Endothelial cell of umbilical vein (primary cell): ENCODE measurements around the gene SULT1C4. TPM values are rescaled to one million over a fixed set of nuclear protein-coding genes. Genes with fewer than 3 reads are reported as not detected.

Source experiments
- BruUV-seq: library from RNA; stranded (reverse); fragments of 400-500 nt; replicated peaks from 2 replicates; lab custom pipeline; 2021; lab: Mats Ljungman, UMichigan
- CTCF ChIA-PET: fragments of 300-600, 350-600 bp; sonication (Branson Sonifier 250); formaldehyde crosslinking; loops from one replicate; lab custom pipeline; 2021; ENCODE audit warnings: antibody characterized with exemption, inconsistent platforms; lab: Charles Lee
- POLR2A ChIA-PET: fragments of 300-600, 350-600 bp; sonication (Branson Sonifier 250); formaldehyde crosslinking; loops from one replicate; lab custom pipeline; 2021; ENCODE audit warnings: antibody characterized with exemption, inconsistent platforms; lab: Charles Lee
- DNase-seq: peaks from one replicate; pipeline ENCODE4 v3.0.0-alpha.2; 2011; ENCODE audit warnings: low read depth, low spot score
- FAIRE-seq: peaks from 2 replicates; lab custom pipeline; 2011; peaks lifted over from hg19 to GRCh38; lab: Jason Lieb, UNC
- H2AFZ ChIP-seq: 2 replicates; pipeline ENCODE4 v1.6.0; 2012; ENCODE audit warnings: low read depth, low read length, control low read depth, inconsistent platforms
- H3K27ac ChIP-seq: 2 replicates; pipeline ENCODE4 v1.5.1; 2011; ENCODE audit warnings: low read depth, mild to moderate bottlenecking, control low read depth, low read length, moderate library complexity; ENCODE audit not compliant: insufficient read depth
- H3K27me3 ChIP-seq, 2 experiments: 2 replicates each; pipeline versions ENCODE4 v1.6.0 to v1.6.1; 2011; ENCODE audit warnings: low read length in 2 of 2, mixed read lengths in 1 of 2; ENCODE audit not compliant: control insufficient read depth in 2 of 2, insufficient read depth in 2 of 2
- H3K36me3 ChIP-seq, 2 experiments: 2 replicates in 1 of 2; 3 replicates in 1 of 2; pipeline ENCODE4 v1.5.1; 2011; ENCODE audit warnings: low read length in 2 of 2, mild to moderate bottlenecking in 1 of 2, moderate library complexity in 1 of 2; ENCODE audit not compliant: control insufficient read depth in 2 of 2, insufficient read depth in 2 of 2; ENCODE audit errors: extremely low read depth in 1 of 2
- H3K4me1 ChIP-seq: 3 replicates; pipeline ENCODE4 v1.5.1; 2011; ENCODE audit warnings: mild to moderate bottlenecking, low read length; ENCODE audit not compliant: control insufficient read depth, insufficient read depth; ENCODE audit errors: extremely low read depth
- H3K4me2 ChIP-seq: 2 replicates; pipeline ENCODE4 v1.6.1; 2011; ENCODE audit warnings: low read length, control low read depth, mixed read lengths; ENCODE audit not compliant: insufficient read depth
- H3K4me3 ChIP-seq, 3 experiments: fragments of 200-600 bp in 1 of 3; sonication (generic), shearing (Covaris generic) in 1 of 3; replicated peaks in 1 of 3; 2 replicates each; pipeline ENCODE4 v1.5.1; 2011 to 2016; ENCODE audit warnings: control low read depth in 3 of 3, low read length in 3 of 3, mild to moderate bottlenecking in 2 of 3, inconsistent platforms in 1 of 3, low read depth in 1 of 3, moderate library complexity in 1 of 3; ENCODE audit not compliant: insufficient read depth in 1 of 3
- H3K79me2 ChIP-seq: 2 replicates; pipeline ENCODE4 v1.6.0; 2012; ENCODE audit warnings: low read length, inconsistent platforms; ENCODE audit not compliant: control insufficient read depth, insufficient read depth
- H3K9ac ChIP-seq: replicated peaks from 2 replicates; pipeline ENCODE3; 2011; ENCODE audit warnings: low read length, control low read depth; ENCODE audit not compliant: insufficient read depth; ENCODE audit errors: extremely low read depth
- H3K9me1 ChIP-seq: replicated peaks from 3 replicates; pipeline ENCODE4 v1.6.0; 2011; ENCODE audit warnings: mild to moderate bottlenecking, low read length; ENCODE audit not compliant: control insufficient read depth, insufficient read depth; ENCODE audit errors: extremely low read depth
- H3K9me3 ChIP-seq: replicated peaks from 2 replicates; pipeline ENCODE4 v1.5.1; 2012; ENCODE audit warnings: low read length, inconsistent platforms; ENCODE audit not compliant: control insufficient read depth, insufficient read depth
- H4K20me1 ChIP-seq: replicated peaks from 2 replicates; pipeline ENCODE3; 2011; ENCODE audit warnings: mild to moderate bottlenecking, low read length; ENCODE audit not compliant: control insufficient read depth, insufficient read depth; ENCODE audit errors: extremely low read depth
- CTCF ChIP-seq, 2 donors: IDR thresholded peaks; 1 replicate in 1 of 2; 2 replicates in 1 of 2; pipeline ENCODE4 v1.5.1; 2011; ENCODE audit warnings: low read length in 2 of 2, mild to moderate bottlenecking in 2 of 2, moderate library complexity in 2 of 2, control low read depth in 1 of 2, inconsistent platforms in 1 of 2, low read depth in 1 of 2; ENCODE audit not compliant: insufficient read depth in 1 of 2; ENCODE audit errors: extremely low read depth in 1 of 2
- EZH2 ChIP-seq: IDR thresholded peaks from 2 replicates; pipeline ENCODE4 v1.6.1; 2012; ENCODE audit warnings: borderline replicate concordance, low read depth, mild to moderate bottlenecking, moderate library complexity, low read length, inconsistent platforms; ENCODE audit not compliant: severe bottlenecking
- FOS ChIP-seq: IDR thresholded peaks from 2 replicates; pipeline ENCODE4 v1.6.1; 2011; ENCODE audit warnings: mild to moderate bottlenecking, low read length, moderate library complexity, borderline replicate concordance; ENCODE audit not compliant: insufficient read depth
- GATA2 ChIP-seq: IDR thresholded peaks from 2 replicates; pipeline ENCODE4 v1.7.0; 2011; ENCODE audit warnings: low read depth, mild to moderate bottlenecking, moderate library complexity, mixed read lengths, low read length; ENCODE audit not compliant: insufficient read length, insufficient read depth
- JUN ChIP-seq: IDR thresholded peaks from 2 replicates; pipeline ENCODE4 v1.6.1; 2011; ENCODE audit warnings: borderline replicate concordance, low read depth; ENCODE audit not compliant: insufficient read length, insufficient read depth
- MYC ChIP-seq: IDR thresholded peaks from one replicate; pipeline ENCODE4 v1.6.1; 2011; ENCODE audit warnings: mild to moderate bottlenecking, low read depth, low read length
- POLR2A ChIP-seq: IDR thresholded peaks from 2 replicates; pipeline ENCODE4 v1.6.1; 2012; ENCODE audit warnings: low read depth, mild to moderate bottlenecking, control low read depth, low read length
- POLR2AphosphoS5 ChIP-seq: IDR thresholded peaks from 2 replicates; pipeline ENCODE4 v1.6.1; 2012; ENCODE audit warnings: low read depth, mild to moderate bottlenecking, control low read depth, low read length, moderate library complexity; ENCODE audit not compliant: insufficient read depth
- dilution Hi-C: fragments of 300-500 bp; cut with MboI; formaldehyde crosslinking; loops from one replicate; pipeline ENCODE4 v1.15.0; 2019; ENCODE audit warnings: low sequenced_read_pairs; ENCODE audit not compliant: extremely low pct_ligation_motif_present
- intact Hi-C: fragments of 100-400 bp; cut with micrococcal nuclease; formaldehyde crosslinking; loops from one replicate; pipeline ENCODE4 v1.10.0; 2022
- polyA plus RNA-seq, 4 experiments: library from polyadenylated mRNA; depleted of rRNA in 3 of 4; stranded (reverse) in 3 of 4; unstranded in 1 of 4; fragments of >200 nt; gene quantifications; 2 replicates each; pipeline versions ENCODE4 v1.2.1 to v1.2.3, GENCODE V29; 2011 to 2012; ENCODE audit warnings: missing spikeins in 1 of 4
- total RNA-seq: library from RNA; stranded (reverse); gene quantifications from 2 replicates; pipeline ENCODE4 v1.2.3, GENCODE V29; 2021
- TF ChIP-seq, protein P1 (sequence below): IDR thresholded peaks from 2 replicates; pipeline ENCODE4 v1.6.1; 2011; ENCODE audit not compliant: insufficient read depth, insufficient read length

The SULT1C4 gene
- total and polyA plus RNA-seq, 2 donors (not counting 3 experiments of a cell fraction or from before 2014, with no cell fraction given): 17.2 to 29.3 TPM

GRCh38 chr2:108364676-108365297, 13.0 kb upstream of the SULT1C4 start:
- H3K9me1 ChIP-seq: no peaks in the 10 kb centered on the region
- FAIRE-seq: no peak
- CTCF ChIA-PET: no interaction called here
- no peaks in the 10 kb centered on the region for H3K79me2 ChIP-seq
- POLR2A ChIA-PET: no interaction called here
- no peaks in the 10 kb centered on the region for H4K20me1 ChIP-seq
- peaks cover 0 to 2% of the 10 kb centered on the region in 2 experiments for H3K27me3 ChIP-seq
- H3K9ac ChIP-seq: no peak overlapping the region
- H3K4me3 ChIP-seq: no peak overlapping the region
- dilution Hi-C loops (no loop called here), intact Hi-C loops (loop anchor here (5.0 kb wide), 1 partner anchor 168 kb away; the partner anchor contains the start of gene LIMS1)
- peaks cover 18% of the 10 kb centered on the region for H3K4me1 ChIP-seq
- no peak overlapping the region for H3K27ac ChIP-seq
- TF ChIP-seq JUN (no peak), EZH2 (no peak), POLR2AphosphoS5 (no peak), POLR2A (no peak), CTCF (IDR thresholded peaks at IDR 0.05; ENCODE audit: extremely low read depth in 1 of 2, insufficient read depth in 1 of 2, low read depth in 1 of 2, low read length in 2 of 2) (no peak), FOS (no peak), MYC (no peak), GATA2 (no peak)
- TF ChIP-seq, protein P1, sequence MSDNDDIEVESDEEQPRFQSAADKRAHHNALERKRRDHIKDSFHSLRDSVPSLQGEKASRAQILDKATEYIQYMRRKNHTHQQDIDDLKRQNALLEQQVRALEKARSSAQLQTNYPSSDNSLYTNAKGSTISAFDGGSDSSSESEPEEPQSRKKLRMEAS: no peak
- no peak for DNase-seq
- H3K36me3 ChIP-seq: no peaks in the 10 kb centered on the region
- H3K9me3 ChIP-seq: no peaks in the 10 kb centered on the region
- BruUV-seq: no TSS peak
- no peak overlapping the region for H2AFZ ChIP-seq
- no peak overlapping the region for H3K4me2 ChIP-seq
